PC-9 (cell line): ENCODE results near the gene SPAM1. TPM values are rescaled to one million over a fixed set of nuclear protein-coding genes. Genes with fewer than 3 reads are reported as not detected.

Experiments
- BruUV-seq: library from RNA; stranded (reverse); fragments of 400-500 nt; replicated peaks from 2 replicates; lab custom pipeline; 2021; lab: Mats Ljungman, UMichigan
- CTCF ChIA-PET: fragments of 300-600 bp; sonication (Branson Sonifier 250); formaldehyde crosslinking; loops from one replicate; lab custom pipeline; 2022; ENCODE audit warnings: antibody characterized with exemption; lab: Charles Lee
- POLR2A ChIA-PET: fragments of 300-600 bp; sonication (Branson Sonifier 250); formaldehyde crosslinking; loops from one replicate; lab custom pipeline; 2022; ENCODE audit warnings: antibody characterized with exemption; ENCODE audit not compliant: unreplicated experiment; lab: Charles Lee
- DNase-seq, 2 experiments: peaks; one replicate each; pipeline versions ENCODE4 v3.0.0 to v3.0.0-alpha.2; 2015 to 2022; ENCODE audit warnings: mixed read lengths in 1 of 2
- H2AFZ ChIP-seq: fragments of 200-600 bp; sonication (generic); 2 replicates; pipeline ENCODE4 v1.8.1; 2017; ENCODE audit warnings: antibody characterized with exemption
- H3F3A ChIP-seq: fragments of 200-600 bp; sonication (generic); 2 replicates; pipeline ENCODE4 v1.8.1; 2017; ENCODE audit warnings: antibody characterized with exemption, mild to moderate bottlenecking, low read depth; ENCODE audit not compliant: insufficient read depth
- H3K27ac ChIP-seq: fragments of 200-600 bp; sonication (generic); 2 replicates; pipeline ENCODE4 v1.6.1; 2016; ENCODE audit warnings: mixed run types
- H3K27me3 ChIP-seq: fragments of 200-600 bp; sonication (generic); 2 replicates; pipeline ENCODE4 v1.6.1; 2016; ENCODE audit warnings: low read depth, mixed run types; ENCODE audit not compliant: insufficient read depth
- H3K36me3 ChIP-seq: fragments of 200-600 bp; sonication (generic); 2 replicates; pipeline ENCODE4 v1.6.1; 2016; ENCODE audit warnings: low read depth, mixed run types
- H3K4me1 ChIP-seq: fragments of 200-600 bp; sonication (generic); replicated peaks from 2 replicates; pipeline ENCODE4 v1.6.1; 2016; ENCODE audit warnings: mixed run types; ENCODE audit not compliant: insufficient read depth
- H3K4me2 ChIP-seq: fragments of 200-600 bp; sonication (generic); 2 replicates; pipeline ENCODE4 v1.6.1; 2017; ENCODE audit warnings: mixed run types
- H3K4me3 ChIP-seq: fragments of 200-600 bp; sonication (generic); 2 replicates; pipeline ENCODE4 v1.6.1; 2016; ENCODE audit warnings: mixed run types
- H3K79me2 ChIP-seq: fragments of 200-600 bp; sonication (generic); 2 replicates; pipeline ENCODE4 v1.6.1; 2017; ENCODE audit warnings: low read depth, mixed run types
- H3K9me2 ChIP-seq: fragments of 200-600 bp; sonication (generic); 2 replicates; pipeline ENCODE4 v1.8.1; 2017; ENCODE audit warnings: mild to moderate bottlenecking; ENCODE audit not compliant: insufficient read depth
- H3K9me3 ChIP-seq: fragments of 200-600 bp; sonication (generic); 2 replicates; pipeline ENCODE4 v1.8.1; 2016; ENCODE audit warnings: low read depth; ENCODE audit not compliant: insufficient read depth
- H4K20me1 ChIP-seq: fragments of 200-600 bp; sonication (generic); 2 replicates; pipeline ENCODE4 v1.8.1; 2017; ENCODE audit not compliant: insufficient read depth
- CTCF ChIP-seq: fragments of 200-600 bp; sonication (generic); conservative IDR thresholded peaks from 2 replicates; pipeline ENCODE4 v1.6.1; 2017; ENCODE audit warnings: mixed run types, antibody characterized with exemption, mild to moderate bottlenecking, moderate library complexity
- EZH2 ChIP-seq: fragments of 200-600 bp; sonication (generic); IDR thresholded peaks from 2 replicates; pipeline ENCODE4 v1.8.0; 2017; ENCODE audit warnings: antibody characterized with exemption, low read depth
- intact Hi-C: fragments of 100-400 bp; cut with micrococcal nuclease; formaldehyde crosslinking; loops from one replicate; pipeline ENCODE4 v1.10.0; 2022; ENCODE audit not compliant: unreplicated experiment
- total RNA-seq: library from RNA; stranded (reverse); gene quantifications from 2 replicates; pipeline ENCODE4 v1.2.3, GENCODE V29; 2021

SPAM1 gene
- total RNA-seq, 1 experiment from 2014 or later: not detected

DNA sequence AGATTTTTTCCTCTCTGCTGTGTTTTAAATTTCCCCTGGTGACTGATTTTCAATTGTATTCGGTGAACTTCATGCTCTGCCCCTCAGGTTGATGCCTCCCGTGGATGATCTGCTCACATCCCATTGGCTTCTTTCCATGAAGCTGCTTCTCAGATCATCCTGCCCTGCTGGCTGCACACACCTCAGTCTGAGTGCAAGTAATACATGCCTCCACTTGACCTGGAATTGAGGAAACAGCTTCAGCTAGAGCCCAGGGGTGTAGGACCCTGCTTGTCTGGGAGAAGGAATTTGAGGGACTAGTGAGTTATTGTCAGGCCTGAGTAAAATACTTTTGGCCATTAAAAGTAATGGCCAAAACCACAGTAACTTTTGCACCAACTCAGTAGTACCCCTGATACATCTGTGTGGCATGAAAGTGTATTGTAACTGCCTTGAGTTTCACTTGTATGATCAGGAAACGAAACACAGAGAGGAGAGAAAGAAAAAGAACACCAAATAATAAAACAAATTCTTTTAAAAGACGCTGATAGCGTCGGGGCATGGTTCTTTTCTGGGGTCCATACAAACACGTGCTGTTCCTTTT is 49.4 kb downstream of the SPAM1 start:
- Histone ChIP-seq H3K4me3 (no peak overlapping the region), H3K9me2 (no peaks in the 10 kb centered on the region), H2AFZ (no peak overlapping the region), H3K27me3 (no peaks in the 10 kb centered on the region), H3K36me3 (no peaks in the 10 kb centered on the region), H3K9me3 (no peaks in the 10 kb centered on the region), H3K79me2 (no peaks in the 10 kb centered on the region), H4K20me1 (no peaks in the 10 kb centered on the region), H3K4me2 (no peak overlapping the region), H3F3A (no peaks in the 10 kb centered on the region), H3K27ac (no peak overlapping the region), H3K4me1 (no peaks in the 10 kb centered on the region)
- POLR2A ChIA-PET: no interaction called here
- no peak for DNase-seq
- no TSS peak for BruUV-seq
- intact Hi-C loops: no loop called here
- CTCF ChIA-PET: no interaction called here
- TF ChIP-seq CTCF (no peak), EZH2 (no peak)

GRCh38 chr7:123975084-123975483 is 50.0 kb downstream of the SPAM1 start:
- H3K27me3 ChIP-seq: no peaks in the 10 kb centered on the region
- TF ChIP-seq EZH2 (no peak), CTCF (no peak)
- H3K36me3 ChIP-seq: no peaks in the 10 kb centered on the region
- no peaks in the 10 kb centered on the region for H3K79me2 ChIP-seq
- no peaks in the 10 kb centered on the region for H3K9me2 ChIP-seq
- no peak overlapping the region for H3K27ac ChIP-seq
- H2AFZ ChIP-seq: no peak overlapping the region
- H3F3A ChIP-seq: no peaks in the 10 kb centered on the region
- BruUV-seq: no TSS peak
- H3K4me1 ChIP-seq: no peaks in the 10 kb centered on the region
- H4K20me1 ChIP-seq: no peaks in the 10 kb centered on the region
- POLR2A ChIA-PET: no interaction called here
- intact Hi-C loops: no loop called here
- CTCF ChIA-PET: no interaction called here
- no peaks in the 10 kb centered on the region for H3K9me3 ChIP-seq
- no peak overlapping the region for H3K4me3 ChIP-seq
- no peak overlapping the region for H3K4me2 ChIP-seq
- no peak for DNase-seq

DNA sequence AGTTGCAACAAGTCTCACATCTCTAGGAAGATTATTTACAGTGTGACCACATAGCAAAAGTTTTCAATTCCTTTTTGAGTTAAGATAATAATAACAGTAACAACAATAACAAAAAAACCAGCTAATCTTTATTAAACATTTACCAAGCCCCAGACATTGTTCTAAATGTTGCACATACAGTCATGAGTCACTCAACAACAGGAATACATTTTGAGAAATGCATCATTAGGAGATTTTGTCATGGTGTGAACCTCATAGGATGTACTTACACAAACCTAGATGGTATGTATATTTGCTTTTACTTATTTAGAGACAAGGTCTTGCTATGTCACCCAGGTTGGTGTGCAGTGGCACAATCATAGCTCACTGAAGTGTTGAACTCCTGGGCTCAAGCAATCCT is 52.0 kb downstream of the SPAM1 start:
- H3K9me2 ChIP-seq: no peaks in the 10 kb centered on the region
- no peak overlapping the region for H3K4me2 ChIP-seq
- no peaks in the 10 kb centered on the region for H3K9me3 ChIP-seq
- no peak for TF ChIP-seq EZH2
- H3K36me3 ChIP-seq: no peaks in the 10 kb centered on the region
- no TSS peak for BruUV-seq
- no peaks in the 10 kb centered on the region for H4K20me1 ChIP-seq
- no peak for DNase-seq
- no peak overlapping the region for H3K27ac ChIP-seq
- no peak overlapping the region for H3K4me3 ChIP-seq
- no peaks in the 10 kb centered on the region for H3K79me2 ChIP-seq
- no peaks in the 10 kb centered on the region for H3K27me3 ChIP-seq
- no peaks in the 10 kb centered on the region for H3F3A ChIP-seq
- CTCF ChIA-PET: no interaction called here
- no peaks in the 10 kb centered on the region for H3K4me1 ChIP-seq
- no peak overlapping the region for H2AFZ ChIP-seq
- intact Hi-C loops: no loop called here
- POLR2A ChIA-PET: no interaction called here

- Histone ChIP-seq H2AFZ (no peak overlapping the region), H3K9me2 (no peaks in the 10 kb centered on the region), H4K20me1 (no peaks in the 10 kb centered on the region), H3K79me2 (no peaks in the 10 kb centered on the region), H3K4me1 (no peaks in the 10 kb centered on the region), H3K27ac (no peak overlapping the region), H3K36me3 (no peaks in the 10 kb centered on the region), H3F3A (no peaks in the 10 kb centered on the region), H3K27me3 (no peaks in the 10 kb centered on the region), H3K4me2 (no peak overlapping the region), H3K4me3 (no peak overlapping the region), H3K9me3 (no peaks in the 10 kb centered on the region)
- ChIA-PET CTCF (interaction anchor here (0.6 kb wide), 1 partner anchor 39 kb away, joined by 3 read pairs; no protein-coding TSS in a partner anchor), POLR2A (interaction anchor here (0.7 kb wide), 1 partner anchor 122 kb away, joined by 3 read pairs; no protein-coding TSS in a partner anchor)
- BruUV-seq: no TSS peak
- DNase-seq: peak in 1 of 2 experiments; percentile 7
- intact Hi-C loops: no loop called here
- no peak for TF ChIP-seq EZH2
- TF ChIP-seq CTCF: no peak
Measured at GRCh38 chr7:123979876-123980275, 54.8 kb downstream of the SPAM1 start.
